Brain microvascular endothelial cell (primary cell): Measurements from ENCODE around the gene ELOVL6.

Source experiments
- DNase-seq: peaks from one replicate; pipeline ENCODE4 v3.0.0-alpha.2; 2020
- H3K27ac ChIP-seq: fragments of 250-450 bp; sonication (Bioruptor Pico); 2 replicates; pipeline ENCODE4 v1.5.1; 2020; ENCODE audit warnings: mild to moderate bottlenecking, moderate library complexity
- H3K27me3 ChIP-seq: fragments of 250-450 bp; sonication (Bioruptor Pico); replicated peaks from 2 replicates; pipeline ENCODE4 v1.5.1; 2020; ENCODE audit warnings: mild to moderate bottlenecking
- H3K36me3 ChIP-seq: fragments of 250-450 bp; sonication (Bioruptor Pico); replicated peaks from 2 replicates; pipeline ENCODE4 v1.5.1; 2020; ENCODE audit warnings: mild to moderate bottlenecking
- H3K4me3 ChIP-seq: 2 replicates; pipeline ENCODE4 v1.5.1; 2011; ENCODE audit warnings: low read depth, mild to moderate bottlenecking, control low read depth, low read length, moderate library complexity
- CTCF ChIP-seq: IDR thresholded peaks from 2 replicates; pipeline ENCODE4 v1.5.1; 2011; ENCODE audit warnings: low read depth, mild to moderate bottlenecking, moderate library complexity, low read length, control low read depth, inconsistent platforms; ENCODE audit errors: missing control alignments
- in situ Hi-C: cut with HindIII; loops from 2 replicates; pipeline ENCODE4 v1.10.0; 2017; ENCODE audit warnings: low sequenced_read_pairs, low pct_ligation_motif_present

ELOVL6 gene

GRCh38 chr4:110200689-110201088 lies 2.3 kb upstream of the ELOVL6 start:
- in situ Hi-C loops = no loop called here
- Histone ChIP-seq H3K27me3 (no peaks in the 10 kb centered on the region), H3K27ac (no peak overlapping the region), H3K36me3 (no peaks in the 10 kb centered on the region), H3K4me3 (no peak overlapping the region)
- DNase-seq = no peak
- no peak for TF ChIP-seq CTCF

GRCh38 chr4:110198049-110198434 lies 373 bp downstream of the ELOVL6 start:
- no peak for TF ChIP-seq CTCF
- Histone ChIP-seq H3K36me3 (no peaks in the 10 kb centered on the region), H3K27ac (no peak overlapping the region), H3K27me3 (no peaks in the 10 kb centered on the region), H3K4me3 (peak overlapping the region; percentile 85)
- in situ Hi-C loops = no loop called here
- no peak for DNase-seq

DNA sequence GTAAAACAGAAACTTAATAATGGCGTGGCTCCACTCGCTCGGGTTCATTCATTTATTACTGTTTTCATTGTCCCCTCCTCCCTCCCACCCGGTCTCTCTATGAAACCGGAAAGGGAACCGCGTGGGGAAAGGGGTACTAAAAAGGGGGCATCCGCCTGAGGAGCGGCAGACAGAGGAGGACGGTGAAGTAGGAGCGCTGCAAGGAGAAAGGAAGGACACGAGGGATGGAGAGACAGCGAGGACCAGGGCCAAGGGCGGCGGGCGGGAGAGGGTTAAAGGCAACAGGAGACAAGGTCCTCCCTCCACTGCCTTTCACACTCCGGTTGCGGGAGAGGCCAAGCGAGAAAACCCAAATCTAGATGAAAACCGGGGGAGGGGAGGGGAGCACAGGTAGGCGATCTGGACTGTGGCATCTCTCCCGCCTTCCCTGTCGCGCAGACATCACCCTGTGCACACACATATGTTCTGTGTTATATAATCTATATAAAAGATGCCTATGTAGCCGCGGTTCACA lies 829 bp downstream of the ELOVL6 start:
- Histone ChIP-seq H3K36me3 (no peaks in the 10 kb centered on the region), H3K27me3 (no peaks in the 10 kb centered on the region), H3K4me3 (peak overlapping the region; percentile 85), H3K27ac (no peak overlapping the region)
- peak; percentile 45 for DNase-seq
- in situ Hi-C loops = no loop called here
- no peak for TF ChIP-seq CTCF

- in situ Hi-C loops = no loop called here
Observed at GRCh38 chr4:110196871-110197528, 1.4 kb downstream of the ELOVL6 start.

DNA sequence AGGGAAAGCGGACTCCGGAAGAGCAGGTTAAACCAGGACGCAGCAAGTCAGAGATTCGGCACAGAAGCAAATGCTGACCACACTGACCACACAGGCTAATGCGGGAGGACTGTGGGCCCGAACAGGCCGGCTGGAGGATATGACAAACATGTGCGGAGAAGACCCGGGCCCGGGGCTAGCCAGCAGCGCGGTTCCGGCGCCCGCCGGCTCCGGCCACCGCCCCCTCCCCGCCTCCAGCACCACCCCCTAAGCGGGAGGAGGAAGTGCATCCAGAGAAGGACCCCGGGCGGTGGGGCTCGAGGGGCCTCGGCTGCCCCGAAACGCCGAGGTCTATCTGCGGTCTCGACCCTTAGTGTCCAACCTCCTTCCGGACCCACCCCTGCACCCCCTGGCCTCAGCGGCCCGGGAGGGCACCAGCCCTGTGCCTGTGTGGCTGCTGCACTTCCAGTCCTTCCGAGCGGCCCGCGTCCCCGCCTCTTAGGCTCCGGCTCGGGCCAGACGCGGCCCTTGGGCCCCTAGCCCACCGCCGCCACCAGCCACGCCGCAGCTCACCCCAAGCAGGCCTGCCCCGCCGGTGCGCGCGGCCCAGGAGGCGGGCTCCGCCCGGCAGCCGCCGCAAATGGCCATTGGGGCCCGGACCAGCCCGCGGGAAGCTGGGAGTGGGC lies 2.1 kb downstream of the ELOVL6 start:
- DNase-seq = no peak
- no peaks in the 10 kb centered on the region for H3K36me3 ChIP-seq
- peak overlapping the region; percentile 85 for H3K4me3 ChIP-seq
- in situ Hi-C loops = no loop called here
- H3K27ac ChIP-seq = peak overlapping the region; percentile 9
- H3K27me3 ChIP-seq = no peaks in the 10 kb centered on the region
- TF ChIP-seq CTCF = no peak

More at GRCh38 chr4:110196871-110197528, 1.4 kb downstream of the ELOVL6 start:
- Histone ChIP-seq H3K4me3 (peak overlapping the region; percentile 85), H3K36me3 (no peaks in the 10 kb centered on the region), H3K27ac (peak overlapping the region; percentile 9), H3K27me3 (no peaks in the 10 kb centered on the region)
- no peak for DNase-seq
- TF ChIP-seq CTCF = no peak
